Heart right ventricle (tissue), 16 donors: Measurements from ENCODE around the gene LSM14A. TPM values are rescaled to one million over a fixed set of nuclear protein-coding genes. Genes with fewer than 3 reads are reported as not detected.

Source experiments
- ATAC-seq, 8 donors: fragments of 200-7000 bp; cut with Tn5 transposase; one replicate each; pipeline ENCODE4 v1.9.1; 2020; ENCODE audit warnings: mild to moderate bottlenecking in 8 of 8, moderate library complexity in 8 of 8, moderate number of reproducible peaks in 1 of 8
- DNase-seq, 2 donors: peaks; one replicate each; pipeline ENCODE4 v3.0.0-alpha.2; 2020
- H3K27ac ChIP-seq, 10 donors: fragments of 200-600 bp; sonication (generic) in 2 of 10; one replicate each; pipeline versions ENCODE4 v1.5.0 to v1.8.0; 2020 to 2022; ENCODE audit warnings: mild to moderate bottlenecking in 3 of 10
- H3K27me3 ChIP-seq, 7 donors: fragments of 200-600 bp; one replicate each; pipeline ENCODE4 v1.8.0; 2021 to 2022; ENCODE audit warnings: mild to moderate bottlenecking in 2 of 7
- H3K36me3 ChIP-seq, 9 donors: fragments of 200-600 bp; sonication (generic) in 1 of 9; one replicate each; pipeline versions ENCODE4 v1.5.0 to v1.8.0; 2020 to 2022; ENCODE audit warnings: mild to moderate bottlenecking in 2 of 9
- H3K4me1 ChIP-seq, 9 donors: fragments of 200-600 bp; sonication (generic) in 1 of 9; one replicate each; pipeline versions ENCODE4 v1.5.0 to v1.8.0; 2020 to 2022; ENCODE audit warnings: mild to moderate bottlenecking in 4 of 9
- H3K4me3 ChIP-seq, 10 donors: fragments of 200-600 bp; sonication (generic) in 2 of 10; one replicate each; pipeline versions ENCODE4 v1.5.0 to v1.8.0; 2020 to 2022; ENCODE audit warnings: mild to moderate bottlenecking in 7 of 10, moderate library complexity in 2 of 10
- H3K9me3 ChIP-seq, 11 donors: fragments of 200-600 bp in 10 of 11; sonication (generic) in 2 of 11; one replicate each; pipeline versions ENCODE4 v1.5.0 to v1.8.0; 2013 to 2022; ENCODE audit warnings: mild to moderate bottlenecking in 2 of 11, control low read depth in 1 of 11, moderate library complexity in 1 of 11
- CTCF ChIP-seq, 9 donors: fragments of 200-600 bp; sonication (generic) in 2 of 9; IDR thresholded peaks; one replicate each; pipeline versions ENCODE4 v1.5.0 to v1.8.0; 2021 to 2022; ENCODE audit warnings: antibody characterized with exemption in 9 of 9, mild to moderate bottlenecking in 5 of 9, moderate library complexity in 1 of 9
- WGBS, 2 donors: extraction: QIAGEN DNeasy Blood & Tissue Kit; methylation state at CpG; one replicate each; pipeline ENCODE4 v1.1.7; 2013; ENCODE audit warnings: inconsistent platforms in 1 of 2; 5-methylcytosine and 5-hydroxymethylcytosine counted together
- intact Hi-C, 10 donors: fragments of 100-400 bp; cut with DNase I; formaldehyde crosslinking; loops; one replicate each; pipeline versions ENCODE4 v1.11.1 to v1.14.2; 2022
- polyA plus RNA-seq, 2 donors: library from polyadenylated mRNA; stranded (reverse); fragments of 200-250 nt; gene quantifications; one replicate each; pipeline ENCODE4 v1.2.3, GENCODE V29; 2013
- total RNA-seq, 10 donors: library from RNA; stranded (reverse); fragmentation: NEBNext Ultra II Directional in 3 of 10; extraction: Animal tissue kit (Norgen Biotek cat#: 25700) in 3 of 10; gene quantifications; one replicate each; pipeline versions ENCODE4 v1.2.1 to v1.2.4, GENCODE V29; 2021 to 2023
- donor health status: Arrhythmogenic right ventricular cardiomyopathy.
- donor health status: ischemic (EF 13 %, LVEDD 7.1; RV severe dilation, severe dysfunction).
- donor health status: healthy with polysubstance abuse.
- donor health status: DM: no; HTN: yes; CAD: no.
- donor health status: DM: no; HTN: no; CAD: no.
- donor health status: ischemic (EF 25% LVEDD 6.9; RV normal size, moderate dysfunction).
- donor health status: ischemic (EF 25% LVEDD 5.7; RV mildly dilated, moderate dysfunction).
- donor health status: healthy.
- donor health status: DM: yes; HTN: yes; CAD: no.
- donor health status: Ischemic cardiomyopathy.
- donor health status: ischemic (EF 35%, LVEDD 5.7; RV mildly dilated, moderate dysfunction).
- donor health status: nonischemic (EF 11% LVEDD 7.7; RV severe dilation, severe dysfunction).
- donor health status: DM: yes; HTN: yes; CAD: no.
- donor health status: PGD.
- donor health status: ischemic (EF 29% LVEDD 5.4; RV normal size, mild dysfunction).
- donor health status: nonischemic (EF 23%, LVEDD 6.1; RV moderate dilation, normal function).

LSM14A gene
- total and polyA plus RNA-seq, 12 donors, result 44.7 to 78.0 (median 66.1) TPM

GRCh38 chr19:34135054-34135800 is 37.1 kb upstream of the LSM14A start:
- H3K27me3 ChIP-seq, result no peaks in the 10 kb centered on the region
- intact Hi-C loops, result no loop called here
- WGBS, 2 donors, result 86 to 87% methylated on average over 24 of the region's 24 CpGs
- H3K9me3 ChIP-seq, result no peaks in the 10 kb centered on the region
- no peaks in the 10 kb centered on the region for H3K36me3 ChIP-seq
- H3K27ac ChIP-seq, result peak overlapping the region in 9 of 10 donors; percentile 85 to 93 (median 88)
- TF ChIP-seq CTCF (IDR thresholded peaks at IDR 0.05), result no peak
- peaks cover 0 to 15% (median 5%) of the 10 kb centered on the region in 9 donors for H3K4me1 ChIP-seq
- DNase-seq, result no peak
- ATAC-seq, result peak in 3 of 8 donors; percentile 7 to 19 (median 18)
- H3K4me3 ChIP-seq, result peak overlapping the region in 9 of 10 donors; percentile 57 to 91 (median 82)

GRCh38 chr19:34135821-34136611 is 36.3 kb upstream of the LSM14A start:
- ATAC-seq, result no peak
- H3K36me3 ChIP-seq, result no peaks in the 10 kb centered on the region
- WGBS, 2 donors, result 77 to 78% methylated on average over 7 of the region's 7 CpGs
- intact Hi-C loops, result no loop called here
- no peak for TF ChIP-seq CTCF (IDR thresholded peaks at IDR 0.05)
- H3K27ac ChIP-seq, result no peak overlapping the region
- DNase-seq, result no peak
- H3K4me3 ChIP-seq, result no peak overlapping the region
- H3K9me3 ChIP-seq, result no peaks in the 10 kb centered on the region
- no peaks in the 10 kb centered on the region for H3K27me3 ChIP-seq
- peaks cover 0 to 15% (median 5%) of the 10 kb centered on the region in 9 donors for H3K4me1 ChIP-seq

- WGBS, 2 donors, result 37 to 38% methylated on average over 5 of the region's 5 CpGs
- DNase-seq (no peak), ATAC-seq (no peak)
- TF ChIP-seq CTCF (IDR thresholded peaks at IDR 0.05), result no peak
- Histone ChIP-seq H3K4me3 (no peak overlapping the region), H3K27me3 (no peaks in the 10 kb centered on the region), H3K36me3 (no peaks in the 10 kb centered on the region), H3K4me1 (no peaks in the 10 kb centered on the region), H3K27ac (no peak overlapping the region), H3K9me3 (no peaks in the 10 kb centered on the region)
- intact Hi-C loops, result loop anchor here in 5 of 10 donors (10.0 kb wide), 3 partner anchors 96 to 356 kb away; no protein-coding TSS in a partner anchor
These were observed 31.3 kb upstream of the LSM14A start for GRCh38 chr19:34141025-34141424.

DNA sequence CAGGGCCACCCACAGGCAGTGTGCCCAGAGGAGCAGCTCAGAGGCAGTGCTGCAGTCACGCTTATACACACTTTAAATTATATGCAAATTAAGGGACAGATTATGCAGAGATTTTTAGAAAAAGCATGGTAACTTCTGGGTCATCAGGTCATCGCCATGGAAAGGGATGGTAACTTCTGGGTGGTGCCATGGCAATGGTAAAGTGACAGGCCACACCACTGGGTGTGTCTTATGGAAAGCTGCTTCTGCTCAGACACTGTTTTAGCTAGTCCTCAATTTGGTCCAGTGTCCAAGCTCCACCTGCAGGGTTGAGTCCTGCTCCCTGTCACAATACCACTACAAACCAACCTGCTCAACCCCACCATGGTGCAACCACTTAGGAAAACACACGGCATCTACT is 29.9 kb upstream of the LSM14A start:
- Histone ChIP-seq H3K36me3 (no peaks in the 10 kb centered on the region), H3K4me3 (no peak overlapping the region), H3K9me3 (no peaks in the 10 kb centered on the region), H3K4me1 (no peaks in the 10 kb centered on the region), H3K27ac (no peak overlapping the region), H3K27me3 (no peaks in the 10 kb centered on the region)
- TF ChIP-seq CTCF (IDR thresholded peaks at IDR 0.05), result no peak
- DNase-seq, result no peak
- WGBS, 2 donors, result 76 to 82% methylated on average over 3 of the region's 3 CpGs
- intact Hi-C loops, result loop anchor here in 6 of 10 donors (2.0 to 10.0 kb wide), 4 partner anchors 98 to 358 kb away; no protein-coding TSS in a partner anchor
- no peak for ATAC-seq
